ENCODE measurements around the gene GTPBP8.
"Not testable (repeated sequence)": the region's sequence is repeated elsewhere in the genome, so short reads cannot be mapped to it uniquely, and the experiment has no call there.

GTPBP8 gene

GRCh38 chr3:113002037-113002436 lies 11.3 kb downstream of the GTPBP8 start:
- DNase-seq = no peak

GRCh38 chr3:113002679-113003078 lies 11.9 kb downstream of the GTPBP8 start:
- DNase-seq = no peak

DNA sequence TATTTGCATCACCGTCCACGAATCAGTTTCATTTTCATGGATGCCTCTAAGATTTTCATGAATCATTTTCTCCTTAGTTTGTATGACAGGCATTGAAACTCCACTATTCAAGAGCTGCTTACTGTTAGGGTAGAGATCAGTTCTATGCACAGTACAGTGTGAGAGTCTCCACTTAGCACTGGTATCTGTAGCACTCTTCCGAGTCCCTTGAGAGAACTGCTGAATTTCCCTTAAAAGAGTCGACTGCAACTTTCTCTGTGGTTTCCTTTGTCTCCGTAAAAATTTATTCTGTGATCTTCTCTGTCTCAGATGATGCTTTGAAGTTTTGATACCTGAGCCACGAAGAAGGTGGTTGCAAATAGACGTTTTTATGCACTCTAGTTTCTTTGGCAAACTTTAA lies 14.8 kb downstream of the GTPBP8 start:
- no peak for DNase-seq

DNA sequence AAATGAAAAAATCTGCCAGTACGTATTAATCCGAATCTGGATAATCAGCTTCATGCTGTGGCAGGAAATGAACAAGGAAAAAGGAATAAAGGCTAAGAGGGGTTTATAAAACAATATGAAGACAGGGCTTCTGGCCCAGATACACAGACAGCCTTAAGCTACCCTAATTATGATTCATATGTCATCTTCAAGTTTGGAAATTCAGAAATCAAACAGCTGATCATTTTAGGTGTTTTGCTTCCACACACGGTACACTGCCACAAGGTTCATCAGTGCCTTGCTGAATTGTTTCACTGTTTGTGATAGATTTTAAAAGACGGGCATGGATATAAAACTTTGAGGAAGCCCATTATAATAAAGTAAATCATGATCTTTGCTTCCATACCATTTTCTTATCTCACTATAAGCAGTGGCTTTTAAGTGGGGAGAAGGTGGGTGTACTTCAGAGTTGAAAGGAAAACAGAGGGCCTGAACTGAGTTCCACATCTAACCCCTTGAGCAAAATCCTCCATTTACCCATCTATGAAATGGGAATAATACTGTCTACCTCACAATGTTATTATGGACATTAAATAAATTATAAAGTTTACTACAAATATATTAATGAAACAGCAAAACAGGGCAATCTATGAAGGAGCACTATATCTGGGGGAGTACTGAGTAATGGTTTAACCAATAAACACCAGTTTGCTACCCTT lies 15.7 kb downstream of the GTPBP8 start:
- DNase-seq = no peak

DNA sequence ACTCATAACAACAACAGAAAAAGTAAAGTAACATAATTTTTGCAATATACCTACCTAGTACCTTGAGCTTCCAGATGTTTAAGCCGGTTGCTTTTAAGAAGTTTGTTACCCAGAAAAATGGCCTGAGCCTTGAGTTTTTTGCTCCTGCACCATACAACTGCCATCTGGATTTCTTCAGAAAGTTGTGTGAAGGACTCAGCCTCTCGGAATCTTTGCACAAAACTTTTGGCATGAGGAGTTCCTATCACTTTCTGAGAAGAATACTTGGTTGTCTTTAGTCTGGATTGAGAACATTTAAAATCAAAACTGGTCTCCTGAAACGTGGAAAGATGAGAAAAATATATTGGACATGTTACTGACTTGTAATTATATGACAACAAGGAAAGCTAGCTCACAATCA lies 17.3 kb downstream of the GTPBP8 start:
- no peak for DNase-seq

DNA sequence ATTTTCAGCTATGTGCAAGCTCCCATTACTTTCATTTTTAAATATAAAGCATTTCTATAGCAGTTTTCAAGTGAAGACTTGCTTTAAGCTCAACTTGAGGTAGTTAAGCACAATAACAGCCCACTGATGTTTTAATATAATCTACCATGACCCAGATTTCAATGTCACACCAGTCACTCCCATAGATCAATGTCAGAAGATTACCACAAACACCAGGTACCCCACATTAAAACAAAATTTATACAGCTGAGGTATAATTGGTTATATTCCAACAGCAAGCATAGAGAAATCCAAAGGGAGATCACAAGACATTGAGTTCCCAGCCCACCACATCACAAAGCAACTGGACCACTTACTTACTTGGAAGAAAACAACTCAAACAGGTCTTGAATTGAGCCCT lies 22.8 kb downstream of the GTPBP8 start:
- DNase-seq = no peak

- no peak for DNase-seq
Measured at GRCh38 chr3:113018536-113019181, 27.9 kb downstream of the GTPBP8 start.

DNA sequence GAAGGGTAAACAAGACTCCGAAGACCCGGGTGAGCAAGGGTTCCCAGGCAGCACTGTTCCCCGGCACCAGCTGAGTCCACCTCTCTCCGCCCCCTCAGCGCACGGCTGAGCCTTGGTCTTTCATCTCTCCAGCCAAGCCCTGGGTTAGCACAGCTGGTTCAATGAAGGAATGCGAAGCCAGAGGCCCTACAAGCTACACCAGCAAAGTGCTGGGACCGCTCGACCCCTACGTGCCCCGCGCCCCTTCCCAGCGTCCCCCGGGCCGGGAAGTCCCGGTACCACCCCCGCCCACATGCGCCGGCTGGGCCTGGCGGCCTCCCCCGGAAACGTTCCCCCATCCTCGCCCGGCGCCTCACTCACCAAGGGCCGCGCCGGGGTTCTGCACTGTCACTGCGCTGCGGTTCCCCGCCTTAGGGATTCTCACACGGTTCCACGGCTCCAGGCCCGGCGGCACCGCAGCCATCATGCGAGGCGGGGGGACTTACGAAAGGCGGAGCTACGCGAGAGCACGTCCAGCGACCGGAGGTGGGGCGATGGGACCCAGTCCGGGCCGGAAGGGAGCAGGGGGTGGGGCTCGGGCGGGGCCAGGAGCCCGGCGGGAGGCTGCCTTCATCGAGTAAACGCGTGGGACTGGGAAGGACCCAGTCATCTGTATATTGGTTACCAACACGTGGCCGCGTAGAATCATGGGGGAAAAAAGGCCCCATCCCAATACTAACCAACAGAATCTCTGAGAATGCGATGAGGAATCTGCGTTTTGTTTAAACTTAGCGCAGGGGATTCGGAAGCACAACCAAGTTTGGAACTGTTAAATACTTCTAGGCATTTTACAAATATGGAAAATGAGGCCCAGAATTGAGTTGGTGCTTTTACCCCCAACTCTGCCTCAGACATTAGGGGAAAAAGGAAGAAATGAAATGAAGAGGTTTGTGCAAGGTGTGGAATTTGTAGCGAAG lies 28.7 kb downstream of the GTPBP8 start:
- peak; percentile 92 for DNase-seq

DNA sequence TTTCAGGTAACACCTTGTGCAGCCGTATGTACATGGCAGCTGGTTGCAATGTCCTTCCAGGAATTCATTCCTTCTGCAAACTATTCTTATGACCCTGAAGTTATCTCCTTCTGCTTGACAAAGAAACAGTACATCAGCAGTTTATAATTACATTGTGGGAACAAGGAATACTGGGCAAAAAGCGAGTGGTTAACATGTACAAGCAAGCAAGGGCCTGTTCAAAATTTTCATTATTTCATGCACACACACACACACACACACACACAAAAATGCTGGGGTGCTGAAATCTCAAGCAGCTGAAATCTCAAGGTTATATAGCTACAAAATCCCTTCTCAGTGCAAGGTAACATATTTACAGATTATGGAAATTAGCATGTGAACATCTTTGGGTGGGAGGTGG lies 30.7 kb downstream of the GTPBP8 start:
- no peak for DNase-seq

GRCh38 chr3:113034011-113034410 lies 43.2 kb downstream of the GTPBP8 start:
- no peak for DNase-seq

- DNase-seq = peak; percentile 56
Measured at GRCh38 chr3:113035387-113035982, 44.7 kb downstream of the GTPBP8 start.

GRCh38 chr3:113038328-113038727 lies 47.5 kb downstream of the GTPBP8 start:
- DNase-seq = no peak

GRCh38 chr3:113039546-113039945 lies 48.8 kb downstream of the GTPBP8 start:
- no peak for DNase-seq

DNA sequence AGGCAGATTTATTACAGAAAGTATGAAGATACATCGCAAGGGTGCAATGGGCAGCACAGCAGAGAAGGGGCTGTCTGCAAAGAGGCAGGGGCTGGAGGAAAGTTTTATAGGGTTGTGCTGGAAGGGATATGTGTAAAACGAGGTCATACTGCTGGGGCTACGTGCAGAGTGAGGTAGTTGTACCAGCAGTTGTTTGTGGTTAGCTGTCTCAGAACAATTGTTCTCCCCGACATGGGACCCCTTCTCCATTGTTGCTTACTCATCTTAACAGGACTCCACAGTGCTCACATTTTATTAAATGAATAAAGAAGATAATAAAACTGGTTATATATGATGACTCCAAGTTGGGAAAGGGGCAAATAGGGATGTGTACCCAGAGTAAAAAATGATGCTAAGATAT lies 49.4 kb downstream of the GTPBP8 start:
- no peak for DNase-seq

GRCh38 chr3:113043686-113044085 lies 52.9 kb downstream of the GTPBP8 start:
- no peak for DNase-seq

DNA sequence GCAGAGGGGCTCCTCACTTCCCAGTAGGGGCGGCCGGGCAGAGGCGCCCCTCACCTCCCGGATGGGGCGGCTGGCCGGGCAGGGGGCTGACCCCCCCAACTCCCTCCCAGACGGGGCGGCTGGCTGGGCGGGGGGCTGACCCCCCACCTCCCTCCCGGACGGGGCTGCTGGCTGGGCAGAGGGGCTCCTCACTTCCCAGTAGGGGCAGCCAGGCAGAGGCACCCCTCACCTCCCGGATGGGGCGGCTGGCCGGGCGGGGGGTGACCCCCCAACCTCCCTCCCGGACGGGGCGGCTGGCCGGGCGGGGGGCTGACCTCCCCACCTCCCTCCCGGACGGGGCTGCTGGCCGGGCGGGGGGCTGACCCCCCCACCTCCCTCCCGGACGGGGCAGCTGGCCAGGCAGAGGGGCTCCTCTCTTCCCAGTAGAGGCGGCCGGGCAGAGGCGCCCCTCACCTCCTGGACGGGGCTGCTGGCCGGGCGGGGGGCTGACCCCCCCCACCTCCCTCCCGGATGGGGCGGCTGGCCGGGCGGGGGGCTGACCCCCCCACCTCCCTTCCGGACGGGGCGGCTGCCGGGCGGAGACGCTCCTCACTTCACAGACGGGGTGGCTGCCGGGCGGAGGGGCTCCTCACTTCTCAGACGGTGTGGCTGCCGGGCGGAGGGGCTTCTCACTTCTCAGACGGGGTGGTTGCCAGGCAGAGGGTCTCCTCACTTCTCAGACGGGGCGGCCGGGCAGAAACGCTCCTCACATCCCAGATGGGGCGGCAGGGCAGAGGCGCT lies 55.6 kb downstream of the GTPBP8 start:
- not testable (repeated sequence) for DNase-seq

GRCh38 chr3:113051302-113051711 lies 60.5 kb downstream of the GTPBP8 start:
- peak; percentile 79 for DNase-seq

Measured in RPMI8226 (cell line).